K562 (cell line): ENCODE data around the gene ESRRG. TPM values are rescaled to one million over a fixed set of nuclear protein-coding genes. Genes with fewer than 3 reads are reported as not detected.

ENCODE experiments used
- ATAC-seq: fragments of 200-7000 bp; cut with Tn5 transposase; 3 replicates; pipeline ENCODE4 v1.9.1; 2020; ENCODE audit warnings: moderate library complexity
- BruUV-seq: library from RNA; stranded (reverse); fragments of 400-500 nt; replicated peaks from 2 replicates; lab custom pipeline; 2021; lab: Mats Ljungman, UMichigan
- CTCF ChIA-PET: fragments of 300-600 bp; formaldehyde crosslinking; extraction: SDS; loops from one replicate; lab custom pipeline; 2021; ENCODE audit warnings: low intra/inter-chr PET ratio; lab: Yijun Ruan, JAX
- POLR2A ChIA-PET: fragments of 300-600, 350-650 bp; sonication (Branson Sonifier 250); formaldehyde crosslinking; extraction: SDS; loops from one replicate; lab custom pipeline; 2021; ENCODE audit warnings: antibody characterized with exemption, inconsistent platforms; lab: Yijun Ruan, JAX
- DNase-seq, 4 experiments: peaks; one replicate each; pipeline versions ENCODE4 v3.0.0 to v3.0.0-alpha.2; 2011 to 2018; ENCODE audit warnings: low spot score in 3 of 4, mixed read lengths in 3 of 4; ENCODE audit errors: extremely low read depth in 1 of 4
- FAIRE-seq: peaks from 2 replicates; lab custom pipeline; 2011; peaks lifted over from hg19 to GRCh38; lab: Jason Lieb, UNC
- H2AFZ ChIP-seq: 2 replicates; pipeline ENCODE4 v1.6.0; 2011; ENCODE audit warnings: low read depth, low read length, control low read depth, inconsistent platforms
- H3K27ac ChIP-seq: fragments of 200-600 bp; 3 replicates; pipeline ENCODE4 v1.8.0; 2011; ENCODE audit warnings: low read depth, mild to moderate bottlenecking, control low read depth, inconsistent platforms, low read length, moderate library complexity, mixed read lengths; ENCODE audit errors: extremely low read depth
- H3K27me3 ChIP-seq, 2 experiments: fragments of 300-600 bp in 1 of 2; 2 replicates in 1 of 2; 3 replicates in 1 of 2; pipeline versions ENCODE4 v1.6.0 to v1.8.0; 2011; ENCODE audit warnings: inconsistent platforms in 2 of 2, low read length in 2 of 2, mild to moderate bottlenecking in 1 of 2, mixed read lengths in 1 of 2, moderate library complexity in 1 of 2; ENCODE audit not compliant: control insufficient read depth in 2 of 2, insufficient read depth in 2 of 2
- H3K36me3 ChIP-seq: fragments of 300-600 bp; 3 replicates; pipeline ENCODE4 v1.8.0; 2011; ENCODE audit warnings: mild to moderate bottlenecking, low read length, inconsistent platforms; ENCODE audit not compliant: control insufficient read depth, insufficient read depth
- H3K4me1 ChIP-seq, 2 experiments: fragments of 200-600 bp in 1 of 2; replicated peaks in 1 of 2; 2 replicates in 1 of 2; 3 replicates in 1 of 2; pipeline versions ENCODE4 v1.5.1 to v1.8.0; 2011; ENCODE audit warnings: inconsistent platforms in 2 of 2, low read length in 2 of 2, mild to moderate bottlenecking in 1 of 2, mixed read lengths in 1 of 2, moderate library complexity in 1 of 2; ENCODE audit not compliant: control insufficient read depth in 2 of 2, insufficient read depth in 2 of 2
- H3K4me2 ChIP-seq: 2 replicates; pipeline ENCODE4 v1.6.1; 2011; ENCODE audit warnings: low read length, control low read depth, inconsistent platforms, mixed read lengths; ENCODE audit not compliant: insufficient read depth
- H3K4me3 ChIP-seq: fragments of 200-600 bp; sonication (generic), shearing (Covaris generic); 2 replicates; pipeline ENCODE4 v1.5.1; 2016; ENCODE audit warnings: control low read depth, inconsistent platforms
- H3K79me2 ChIP-seq: fragments of 200-600 bp; 3 replicates; pipeline ENCODE4 v1.8.0; 2011; ENCODE audit warnings: low read length, inconsistent platforms; ENCODE audit not compliant: control insufficient read depth, insufficient read depth
- H3K9ac ChIP-seq, 2 experiments: 2 replicates each; pipeline versions ENCODE4 v1.6.0 to v1.6.1; 2011; ENCODE audit warnings: low read depth in 2 of 2, low read length in 2 of 2, control low read depth in 1 of 2, inconsistent platforms in 1 of 2, mild to moderate bottlenecking in 1 of 2, mixed read lengths in 1 of 2; ENCODE audit not compliant: insufficient read depth in 1 of 2
- H3K9me1 ChIP-seq: one replicate; pipeline ENCODE4 v1.6.0; 2011; ENCODE audit warnings: inconsistent platforms, mild to moderate bottlenecking, low read length, moderate library complexity; ENCODE audit not compliant: control insufficient read depth, insufficient read depth
- H3K9me3 ChIP-seq: replicated peaks from 2 replicates; pipeline ENCODE4 v1.5.1; 2011; ENCODE audit warnings: low read depth, low read length, inconsistent platforms; ENCODE audit not compliant: control insufficient read depth, insufficient read depth
- H4K20me1 ChIP-seq: replicated peaks from 2 replicates; pipeline ENCODE4 v1.6.1; 2011; ENCODE audit warnings: low read length, inconsistent platforms, mixed read lengths; ENCODE audit not compliant: control insufficient read depth, insufficient read depth
- ARNT ChIP-seq, 2 experiments: fragments of 450-650 bp; IDR thresholded peaks; 2 replicates each; pipeline ENCODE4 v1.6.1; 2016; ENCODE audit warnings: mild to moderate bottlenecking in 1 of 2
- HDAC8 ChIP-seq: fragments of 450-650 bp; IDR thresholded peaks from 2 replicates; pipeline ENCODE4 v1.6.1; 2016; ENCODE audit warnings: mild to moderate bottlenecking, missing genetic modification characterization, moderate library complexity, missing compliant biosample characterization
- MLLT1 ChIP-seq, 2 experiments: fragments of 450-650 bp; IDR thresholded peaks; 2 replicates each; pipeline ENCODE4 v1.6.1; 2016
- PRMT5 ChIP-seq: sonication (generic); formaldehyde crosslinking; IDR thresholded peaks from 2 replicates; pipeline ENCODE4 v1.5.0; 2020; ENCODE audit warnings: missing genetic modification reagents
- RCOR1 ChIP-seq, 2 experiments: IDR thresholded peaks; 2 replicates each; pipeline ENCODE4 v1.6.1; 2012; ENCODE audit warnings: low read depth in 2 of 2, low read length in 2 of 2, borderline replicate concordance in 1 of 2, improper control_type of control experiment in 1 of 2
- SETDB1 ChIP-seq: IDR thresholded peaks from one replicate; pipeline ENCODE4 v1.6.1; 2012; ENCODE audit warnings: low read length, control low read depth, inconsistent platforms
- SNRNP70 ChIP-seq: fragments of 200-400 bp; formaldehyde crosslinking; optimal IDR thresholded peaks from 2 replicates; pipeline ENCODE3; 2017; ENCODE audit warnings: low read depth, low read length
- TARDBP ChIP-seq: fragments of 450-650 bp; IDR thresholded peaks from 2 replicates; pipeline ENCODE4 v1.6.1; 2016
- ZNF134 ChIP-seq: fragments of 250-450 bp; sonication (Bioruptor Pico); conservative IDR thresholded peaks from 2 replicates; pipeline ENCODE4 v1.4.0; 2020
- ZNF707 ChIP-seq: fragments of 250-450 bp; sonication (Bioruptor Pico); conservative IDR thresholded peaks from 2 replicates; pipeline ENCODE4 v1.8.0; 2022; ENCODE audit warnings: inconsistent platforms, mild to moderate bottlenecking, moderate library complexity
- ZSCAN29 ChIP-seq: fragments of 450-650 bp; IDR thresholded peaks from 2 replicates; pipeline ENCODE4 v1.6.1; 2017
- in situ Hi-C: fragments of 300-500 bp; cut with MboI; formaldehyde crosslinking; loops from 4 replicates; pipeline ENCODE4 v1.15.0; 2018; ENCODE audit warnings: inconsistent platforms, mixed read lengths
- intact Hi-C: fragments of 100-400 bp; cut with micrococcal nuclease; formaldehyde crosslinking; loops from 2 replicates; pipeline ENCODE4 v1.14.2; 2022
- polyA plus RNA-seq, 8 experiments: library from polyadenylated mRNA; depleted of rRNA in 4 of 8; stranded (reverse) in 5 of 8; unstranded in 3 of 8; fragments of >200 nt; fragmentation: Nextera tagmentation in 2 of 8; fragmentation: Illumina TruSeq in 1 of 8; extraction: Ambion mirVana in 2 of 8; extraction: Trizol in 1 of 8; gene quantifications; 2 replicates each; pipeline versions ENCODE4 v1.2.1 to v1.2.3, GENCODE V29; 2011 to 2014; ENCODE audit warnings: inconsistent platforms in 1 of 8, missing spikeins in 1 of 8
- total RNA-seq, 7 experiments: library from RNA; depleted of rRNA in 6 of 7; stranded (reverse); fragments of >200 nt in 6 of 7; fragmentation: Illumina TruSeq in 2 of 7; extraction: Trizol in 2 of 7; gene quantifications; 2 replicates each; pipeline versions ENCODE4 v1.2.1 to v1.2.3, GENCODE V29; 2011 to 2021; ENCODE audit warnings: low replicate concordance in 1 of 7

Gene ESRRG
- total and polyA plus RNA-seq, 9 of the 15 experiments (the other 6 are each of a cell fraction or from before 2014, with no cell fraction given): not detected

GRCh38 chr1:216457356-216457755 is 265.9 kb downstream of the ESRRG start:
- H3K4me2 ChIP-seq: no peak overlapping the region
- no peak for FAIRE-seq

More at GRCh38 chr1:216457356-216457755, 265.9 kb downstream of the ESRRG start:
- Histone ChIP-seq H3K9me1 (no peaks in the 10 kb centered on the region), H3K27ac (no peak overlapping the region)
- TF ChIP-seq SETDB1 (no peak), ARNT (IDR thresholded peaks at IDR 0.05) (no peak), ZNF134 (no peak), HDAC8 (tag) (no peak), ZSCAN29 (no peak), PRMT5 (no peak), ZNF707 (CRISPR knock-in tag) (no peak), SNRNP70 (no peak), RCOR1 (IDR thresholded peaks at IDR 0.05; ENCODE audit: borderline replicate concordance in 1 of 2, low read depth in 2 of 2, low read length in 2 of 2) (no peak), TARDBP (no peak), MLLT1 (IDR thresholded peaks at IDR 0.05) (no peak)
- TF ChIP-seq, all 486 proteins: peak for 0
- H3K4me1 ChIP-seq: no peaks in the 10 kb centered on the region
- no peaks in the 10 kb centered on the region for H3K27me3 ChIP-seq
- CTCF ChIA-PET: no interaction called here
- no peak overlapping the region for H3K9ac ChIP-seq
- no peaks in the 10 kb centered on the region for H3K79me2 ChIP-seq
- intact Hi-C loops (no loop called here), in situ Hi-C loops (no loop called here)
- no peaks in the 10 kb centered on the region; the same call in 1 of the 2 replicates for H3K9me3 ChIP-seq
- no peak overlapping the region for H2AFZ ChIP-seq
- DNase-seq (no peak), ATAC-seq (no peak)
- H3K36me3 ChIP-seq: no peaks in the 10 kb centered on the region
- H4K20me1 ChIP-seq: no peaks in the 10 kb centered on the region
- no TSS peak for BruUV-seq
- no peak overlapping the region for H3K4me3 ChIP-seq
- POLR2A ChIA-PET: no interaction called here
